ENCODE results near the gene CORO7.

Gene CORO7

DNA sequence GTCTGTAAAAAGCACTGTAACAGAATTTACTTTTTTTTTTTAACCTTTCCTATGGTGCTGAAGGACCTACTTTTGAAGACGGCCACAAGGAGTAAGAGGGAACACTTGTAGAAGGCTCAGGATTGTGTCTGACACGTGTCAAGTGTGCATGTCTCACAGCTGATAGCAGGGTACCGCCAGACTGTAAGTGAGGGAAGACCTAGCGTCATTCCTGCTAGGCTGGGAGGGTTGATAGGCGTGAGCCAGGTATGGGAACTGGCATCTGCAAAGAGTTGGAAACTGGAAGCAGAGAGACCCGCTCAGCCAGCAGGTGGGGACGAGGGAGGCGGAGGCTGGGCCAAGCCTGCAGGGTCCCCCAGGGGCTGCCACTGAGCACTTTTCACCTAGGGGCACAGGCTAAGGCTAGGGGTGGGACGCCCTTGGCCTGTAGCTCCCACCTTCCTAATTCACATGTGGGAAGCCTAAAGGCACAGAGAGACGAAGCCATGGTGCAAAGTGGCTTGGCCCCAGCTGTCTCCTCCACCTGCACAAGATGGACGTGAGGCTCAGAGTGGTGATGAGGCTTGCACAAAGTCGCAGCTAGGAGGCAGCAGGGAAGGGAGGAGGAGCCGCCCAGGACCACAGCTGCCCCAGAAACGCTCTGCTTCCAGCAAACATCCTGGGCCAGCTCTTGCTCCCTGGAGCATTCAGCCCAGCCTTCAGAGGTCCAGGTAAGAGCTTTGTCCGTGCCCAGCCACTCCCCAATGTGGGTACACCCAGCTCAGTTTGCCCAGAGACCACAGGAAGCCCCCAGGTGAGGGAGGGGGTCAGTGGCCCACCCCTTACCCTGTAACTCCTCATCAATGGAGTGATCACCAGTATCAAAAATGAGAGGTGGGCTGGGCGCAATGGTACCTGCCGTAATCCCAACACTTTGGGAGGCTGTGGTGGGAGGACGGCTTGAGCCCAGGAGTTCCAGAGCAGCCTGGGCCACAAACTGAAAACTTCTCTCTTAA lies 25.8 kb downstream of the CORO7 start:
- no peak overlapping the region for H3K4me3 ChIP-seq (ENCODE audit: low read depth, low read length, poor library complexity, severe bottlenecking)
- H2AFZ ChIP-seq (ENCODE audit: low read length) = no peak overlapping the region
- H3K9ac ChIP-seq (ENCODE audit: low read length) = no peak overlapping the region
- peaks cover 13% of the 10 kb centered on the region for H3K4me1 ChIP-seq (ENCODE audit: insufficient read depth, low read length, severe bottlenecking)
- H4K20me1 ChIP-seq (ENCODE audit: insufficient read depth, low read length) = no peaks in the 10 kb centered on the region
- H3K4me2 ChIP-seq (ENCODE audit: low read length) = no peak overlapping the region
- H3K27me3 ChIP-seq (ENCODE audit: insufficient read depth, low read length) = no peaks in the 10 kb centered on the region
- peaks cover 64% of the 10 kb centered on the region for H3K36me3 ChIP-seq (ENCODE audit: insufficient read depth, low read length)
- no peaks in the 10 kb centered on the region for H3K79me2 ChIP-seq (ENCODE audit: insufficient read depth, low read length)
- no peaks in the 10 kb centered on the region for H3F3A ChIP-seq (ENCODE audit: insufficient read depth, low read length)
- no peak overlapping the region for H3K27ac ChIP-seq (ENCODE audit: low read depth, low read length, poor library complexity, severe bottlenecking)
- H3K9me3 ChIP-seq (ENCODE audit: low read length) = no peaks in the 10 kb centered on the region
- H3K9me2 ChIP-seq (ENCODE audit: low read depth, low read length) = no peaks in the 10 kb centered on the region
- TF ChIP-seq, protein P1, sequence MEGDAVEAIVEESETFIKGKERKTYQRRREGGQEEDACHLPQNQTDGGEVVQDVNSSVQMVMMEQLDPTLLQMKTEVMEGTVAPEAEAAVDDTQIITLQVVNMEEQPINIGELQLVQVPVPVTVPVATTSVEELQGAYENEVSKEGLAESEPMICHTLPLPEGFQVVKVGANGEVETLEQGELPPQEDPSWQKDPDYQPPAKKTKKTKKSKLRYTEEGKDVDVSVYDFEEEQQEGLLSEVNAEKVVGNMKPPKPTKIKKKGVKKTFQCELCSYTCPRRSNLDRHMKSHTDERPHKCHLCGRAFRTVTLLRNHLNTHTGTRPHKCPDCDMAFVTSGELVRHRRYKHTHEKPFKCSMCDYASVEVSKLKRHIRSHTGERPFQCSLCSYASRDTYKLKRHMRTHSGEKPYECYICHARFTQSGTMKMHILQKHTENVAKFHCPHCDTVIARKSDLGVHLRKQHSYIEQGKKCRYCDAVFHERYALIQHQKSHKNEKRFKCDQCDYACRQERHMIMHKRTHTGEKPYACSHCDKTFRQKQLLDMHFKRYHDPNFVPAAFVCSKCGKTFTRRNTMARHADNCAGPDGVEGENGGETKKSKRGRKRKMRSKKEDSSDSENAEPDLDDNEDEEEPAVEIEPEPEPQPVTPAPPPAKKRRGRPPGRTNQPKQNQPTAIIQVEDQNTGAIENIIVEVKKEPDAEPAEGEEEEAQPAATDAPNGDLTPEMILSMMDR (IDR thresholded peaks at IDR 0.05; ENCODE audit: low read length) = no peak
- no peak for TF ChIP-seq EZH2 (IDR thresholded peaks at IDR 0.05; ENCODE audit: borderline replicate concordance, low read length)

DNA sequence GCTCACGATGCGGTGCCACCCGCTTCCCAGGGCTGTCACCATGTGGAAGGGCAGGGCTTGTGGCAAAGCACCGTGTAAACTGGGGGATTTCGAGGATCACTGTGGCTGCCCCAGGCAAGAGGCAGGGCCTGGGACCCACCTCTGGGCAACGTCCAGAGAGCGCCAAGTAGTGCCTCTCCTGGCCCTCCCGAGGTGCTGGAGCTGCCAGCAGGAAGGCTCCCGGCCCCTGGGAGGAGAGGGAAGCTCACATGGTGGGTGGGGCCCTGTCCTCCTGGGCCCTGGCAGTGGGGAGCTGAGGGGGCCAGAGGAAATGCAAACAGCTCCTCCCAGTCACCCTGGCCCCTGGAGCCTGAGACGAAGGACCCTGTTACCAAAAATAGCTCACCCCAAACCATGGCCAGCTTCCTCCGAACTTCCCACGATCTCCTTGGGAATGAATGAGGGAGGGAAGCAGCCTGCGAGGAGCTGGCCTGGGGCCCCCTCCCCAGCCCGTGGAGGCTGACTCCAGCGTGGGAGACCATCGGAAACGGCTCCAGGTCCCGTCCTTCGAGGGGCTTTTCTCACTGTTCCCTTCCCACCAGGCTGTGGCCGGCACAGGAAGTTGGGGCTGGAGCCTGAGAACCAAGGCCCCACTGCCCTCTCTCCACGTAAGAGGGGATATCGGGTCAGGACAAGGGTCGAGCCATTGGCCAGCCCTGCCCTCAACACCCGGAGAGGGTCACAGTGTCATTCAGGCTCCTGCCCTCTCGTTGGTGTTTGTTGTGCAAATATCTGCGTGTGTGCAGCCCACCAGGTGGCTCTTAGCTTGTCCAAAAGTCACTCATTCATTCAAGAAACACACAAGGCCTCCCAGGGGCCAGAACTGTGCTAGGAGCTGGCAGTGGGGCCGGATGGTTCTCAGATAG lies 27.1 kb downstream of the CORO7 start:
- no peak overlapping the region for H3K9ac ChIP-seq (ENCODE audit: low read length)
- no peak overlapping the region for H3K4me3 ChIP-seq (ENCODE audit: low read depth, low read length, poor library complexity, severe bottlenecking)
- peaks cover 61% of the 10 kb centered on the region for H3K36me3 ChIP-seq (ENCODE audit: insufficient read depth, low read length)
- no peak for TF ChIP-seq EZH2 (IDR thresholded peaks at IDR 0.05; ENCODE audit: borderline replicate concordance, low read length)
- TF ChIP-seq, protein P1 (IDR thresholded peaks at IDR 0.05; ENCODE audit: low read length) = no peak
- H3F3A ChIP-seq (ENCODE audit: insufficient read depth, low read length) = no peaks in the 10 kb centered on the region
- H3K4me2 ChIP-seq (ENCODE audit: low read length) = no peak overlapping the region
- H3K9me2 ChIP-seq (ENCODE audit: low read depth, low read length) = no peaks in the 10 kb centered on the region
- no peak overlapping the region for H3K27ac ChIP-seq (ENCODE audit: low read depth, low read length, poor library complexity, severe bottlenecking)
- no peaks in the 10 kb centered on the region for H4K20me1 ChIP-seq (ENCODE audit: insufficient read depth, low read length)
- no peaks in the 10 kb centered on the region for H3K79me2 ChIP-seq (ENCODE audit: insufficient read depth, low read length)
- no peaks in the 10 kb centered on the region for H3K27me3 ChIP-seq (ENCODE audit: insufficient read depth, low read length)
- no peak overlapping the region for H2AFZ ChIP-seq (ENCODE audit: low read length)
- peaks cover 13% of the 10 kb centered on the region for H3K4me1 ChIP-seq (ENCODE audit: insufficient read depth, low read length, severe bottlenecking)
- no peaks in the 10 kb centered on the region for H3K9me3 ChIP-seq (ENCODE audit: low read length)

DNA sequence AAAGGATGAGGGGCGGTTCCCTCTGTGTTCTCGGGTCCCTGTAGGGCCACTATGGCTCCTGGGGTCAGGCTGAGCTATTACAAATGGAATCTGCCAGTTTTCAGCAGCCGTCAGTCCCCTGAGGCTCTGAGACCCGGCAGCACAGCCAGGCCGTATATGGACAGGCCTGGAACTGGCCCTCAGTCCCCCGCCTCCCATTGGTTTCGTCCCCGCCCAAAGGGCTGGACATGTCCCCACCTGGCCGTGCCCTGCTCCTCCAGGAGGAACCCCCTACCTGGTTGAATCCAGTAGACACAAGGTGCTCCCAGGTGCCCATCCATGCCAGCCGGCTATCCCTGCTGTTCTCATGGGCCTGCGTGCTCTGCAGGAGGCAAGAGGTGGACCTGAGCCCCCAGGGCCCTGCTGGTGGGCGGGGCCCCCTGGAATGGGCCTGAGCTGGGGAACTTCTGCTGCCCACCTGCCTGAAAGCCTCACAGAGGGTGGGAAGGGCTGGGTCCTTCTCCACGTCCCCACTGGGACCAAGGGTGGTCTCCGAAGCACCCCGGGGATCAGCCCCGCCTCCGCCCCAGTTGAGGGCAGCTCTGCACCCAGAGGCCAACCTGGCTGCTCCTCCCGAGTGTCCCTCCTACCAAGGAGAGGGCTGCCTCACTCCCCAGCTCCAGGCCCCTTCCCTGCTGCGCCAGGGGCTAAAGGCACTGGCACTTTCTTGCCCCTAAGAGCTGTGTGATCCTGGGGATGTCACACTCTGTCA lies 27.9 kb downstream of the CORO7 start:
- Histone ChIP-seq H3K79me2 (ENCODE audit: insufficient read depth, low read length) (no peaks in the 10 kb centered on the region), H3K9me2 (ENCODE audit: low read depth, low read length) (no peaks in the 10 kb centered on the region), H3K9me3 (ENCODE audit: low read length) (no peaks in the 10 kb centered on the region), H3K4me1 (ENCODE audit: insufficient read depth, low read length, severe bottlenecking) (peaks cover 13% of the 10 kb centered on the region), H3K27me3 (ENCODE audit: insufficient read depth, low read length) (no peaks in the 10 kb centered on the region), H3K27ac (ENCODE audit: low read depth, low read length, poor library complexity, severe bottlenecking) (no peak overlapping the region), H3F3A (ENCODE audit: insufficient read depth, low read length) (no peaks in the 10 kb centered on the region), H3K4me2 (ENCODE audit: low read length) (no peak overlapping the region), H4K20me1 (ENCODE audit: insufficient read depth, low read length) (no peaks in the 10 kb centered on the region), H2AFZ (ENCODE audit: low read length) (no peak overlapping the region), H3K36me3 (ENCODE audit: insufficient read depth, low read length) (peaks cover 58% of the 10 kb centered on the region), H3K4me3 (ENCODE audit: low read depth, low read length, poor library complexity, severe bottlenecking) (no peak overlapping the region), H3K9ac (ENCODE audit: low read length) (no peak overlapping the region)
- TF ChIP-seq, protein P1 (IDR thresholded peaks at IDR 0.05; ENCODE audit: low read length) = no peak
- TF ChIP-seq EZH2 (IDR thresholded peaks at IDR 0.05; ENCODE audit: borderline replicate concordance, low read length) = no peak
